K562 treated with DMSO at 1 percent for 48 hours (cell line): ENCODE measurements around the gene MAPK14. TPM values are rescaled to one million over a fixed set of nuclear protein-coding genes. Genes with fewer than 3 reads are reported as not detected.

Experiments
- total RNA-seq: library from RNA; unstranded; fragments of 300-600 nt; gene quantifications from 2 replicates; pipeline ENCODE4 v1.2.3, GENCODE V29; 2022; ENCODE audit warnings: low replicate concordance; ENCODE audit errors: extremely low read depth

MAPK14 gene
- total RNA-seq, result not detected in 2 replicates

DNA sequence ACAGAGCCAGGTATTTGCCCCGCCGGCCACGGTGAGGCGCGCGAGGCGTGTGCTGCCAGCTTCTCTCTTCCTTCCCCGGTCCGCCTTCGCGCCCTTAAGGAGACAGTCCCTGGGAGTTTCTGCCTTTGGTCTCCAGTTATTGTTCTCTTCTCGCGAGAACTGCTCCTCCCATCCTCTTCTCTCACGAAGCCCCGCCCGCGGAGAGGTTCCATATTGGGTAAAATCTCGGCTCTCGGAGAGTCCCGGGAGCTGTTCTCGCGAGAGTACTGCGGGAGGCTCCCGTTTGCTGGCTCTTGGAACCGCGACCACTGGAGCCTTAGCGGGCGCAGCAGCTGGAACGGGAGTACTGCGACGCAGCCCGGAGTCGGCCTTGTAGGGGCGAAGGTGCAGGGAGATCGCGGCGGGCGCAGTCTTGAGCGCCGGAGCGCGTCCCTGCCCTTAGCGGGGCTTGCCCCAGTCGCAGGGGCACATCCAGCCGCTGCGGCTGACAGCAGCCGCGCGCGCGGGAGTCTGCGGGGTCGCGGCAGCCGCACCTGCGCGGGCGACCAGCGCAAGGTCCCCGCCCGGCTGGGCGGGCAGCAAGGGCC is at the start of gene MAPK14:
Gene MAPK14 (plus strand): TSS at position 308 of the 587 bp plus-strand sequence. CDS start 350 bp downstream, outside the sequence.

DNA sequence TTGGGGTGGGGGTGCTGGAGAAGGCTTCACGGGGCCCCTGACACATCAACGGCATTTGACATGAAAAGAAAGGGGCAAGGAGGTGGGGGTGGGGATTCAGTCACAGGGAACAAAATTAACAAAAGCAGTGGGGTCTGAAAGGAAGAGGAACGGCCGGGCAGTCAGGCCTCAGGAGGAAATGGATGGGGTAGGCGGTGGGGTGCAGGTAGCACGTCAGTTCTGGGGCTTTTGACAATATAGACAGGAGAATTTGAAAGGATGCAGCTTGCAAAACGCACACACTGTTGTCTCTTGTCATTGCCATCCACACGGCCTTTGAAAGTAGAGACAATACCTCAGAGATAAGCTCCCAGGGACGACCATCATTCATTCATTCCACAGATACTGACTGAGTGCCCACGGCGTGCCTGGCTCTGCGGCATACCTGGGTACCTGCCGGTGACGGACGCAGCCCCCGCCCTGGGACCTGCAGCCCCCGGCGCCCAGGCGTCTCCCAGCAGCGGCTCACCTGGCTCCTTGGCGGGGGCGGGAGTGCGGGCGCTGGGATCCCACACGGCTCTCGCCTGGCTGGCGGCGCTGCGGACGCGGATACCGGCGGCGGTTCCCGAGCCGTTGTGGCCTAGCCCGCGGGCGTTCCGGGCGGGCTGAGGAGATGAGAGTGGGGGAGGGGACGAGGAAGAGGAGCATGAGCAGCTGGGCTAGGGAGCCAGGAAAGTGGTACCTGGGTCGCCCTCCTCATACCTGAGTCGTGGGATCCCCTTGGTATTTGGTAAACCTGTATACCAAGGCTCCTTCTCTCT is 3.4 kb upstream of the MAPK14 start, which contains the start of gene SLC26A8:
Gene SLC26A8 (minus strand): TSS at position 646 of the 800 bp plus-strand sequence. CDS start 4,934 bp downstream, outside the sequence.

DNA sequence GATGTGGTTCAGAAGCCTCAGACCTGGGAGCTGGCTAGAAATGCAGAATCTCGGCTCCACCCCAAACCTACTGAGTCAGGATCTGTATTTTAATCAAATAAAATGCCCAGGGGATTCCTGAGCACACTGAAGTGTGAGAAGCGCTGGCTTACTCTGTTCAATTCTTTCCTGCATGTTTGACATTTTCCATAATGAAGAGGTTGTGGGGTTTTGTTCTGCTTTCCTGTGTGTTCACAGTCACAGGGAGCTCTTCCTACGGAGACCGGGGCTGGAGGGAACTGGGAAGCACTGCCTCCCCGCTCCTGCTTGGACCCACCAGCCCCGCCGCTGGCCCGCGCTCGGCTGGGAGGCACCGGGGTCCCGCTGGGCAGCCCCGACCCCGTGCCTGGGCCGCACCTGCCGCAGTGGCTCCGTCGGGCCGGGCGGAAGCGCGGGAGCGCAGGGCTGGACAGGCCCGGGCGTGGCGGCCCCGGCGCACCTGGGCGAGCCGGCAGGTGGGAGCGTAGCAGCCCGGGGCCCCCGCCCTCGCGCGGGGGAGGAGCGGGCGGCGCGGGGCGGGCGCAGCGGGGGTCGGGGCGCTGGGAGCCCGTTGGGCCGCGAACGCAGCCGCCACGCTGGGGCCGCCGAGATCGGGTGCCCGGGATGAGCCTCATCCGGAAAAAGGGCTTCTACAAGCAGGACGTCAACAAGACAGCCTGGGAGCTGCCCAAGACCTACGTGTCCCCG is 102.5 kb downstream of the MAPK14 start, which contains the start of gene MAPK13:
Gene MAPK13 (plus strand): TSS at position 573 of the 726 bp plus-strand sequence. CDS start 70 bp downstream, at position 643.

Other genes starting within 250 kb of the MAPK14 start
- gene CLPSL1, start 246.8 kb upstream of the MAPK14 start, total RNA-seq, result not detected in 2 replicates
- gene CLPS, start 230.5 kb upstream of the MAPK14 start, total RNA-seq, result not detected in 2 replicates
- gene LHFPL5, start 222.5 kb upstream of the MAPK14 start, total RNA-seq, result not detected in 2 replicates
- gene SRPK1, start 106.7 kb upstream of the MAPK14 start, total RNA-seq, result not detected in 2 replicates
- gene SLC26A8, start 3.2 kb upstream of the MAPK14 start, total RNA-seq, result not detected in 2 replicates
- not detected in 2 replicates for gene MAPK13, start 102.7 kb downstream of the MAPK14 start, total RNA-seq
- gene BRPF3, start 168.9 kb downstream of the MAPK14 start, total RNA-seq, result 111 TPM in 1 of 2 replicates, not detected in the other
- not detected in 2 replicates for gene PNPLA1, start 242.3 kb downstream of the MAPK14 start, total RNA-seq